NCI-H2227 (cell line): ENCODE measurements around the gene ATXN7L1.

Experiments used
- DNase-seq: peaks from one replicate; lab custom pipeline; 2025; ENCODE audit not compliant: unreplicated experiment; lab: John Stamatoyannopoulos, UW

ATXN7L1 gene

GRCh38 chr7:105680505-105681187 is 195.8 kb downstream of the ATXN7L1 start:
- DNase-seq: no peak

- no peak for DNase-seq
Measured at GRCh38 chr7:105678811-105679495, 197.4 kb downstream of the ATXN7L1 start.

GRCh38 chr7:105677817-105678573 is 198.4 kb downstream of the ATXN7L1 start:
- DNase-seq: no peak

- no peak for DNase-seq
Measured at GRCh38 chr7:105677410-105677730, 199.0 kb downstream of the ATXN7L1 start.

- DNase-seq: peak; percentile 36
Measured at GRCh38 chr7:105675934-105676371, 200.4 kb downstream of the ATXN7L1 start.

GRCh38 chr7:105674200-105674920 is 202.0 kb downstream of the ATXN7L1 start:
- no peak for DNase-seq

- DNase-seq: no peak
Measured at GRCh38 chr7:105673367-105674084, 202.9 kb downstream of the ATXN7L1 start.

- DNase-seq: no peak
Measured at GRCh38 chr7:105672801-105673200, 203.6 kb downstream of the ATXN7L1 start.

GRCh38 chr7:105666324-105666723 is 210.1 kb downstream of the ATXN7L1 start:
- DNase-seq: no peak

GRCh38 chr7:105665684-105666083 is 210.7 kb downstream of the ATXN7L1 start:
- no peak for DNase-seq

GRCh38 chr7:105664816-105665525 is 211.4 kb downstream of the ATXN7L1 start:
- peak; percentile 80 for DNase-seq

GRCh38 chr7:105662998-105663397 is 213.4 kb downstream of the ATXN7L1 start:
- no peak for DNase-seq

GRCh38 chr7:105661625-105662024 is 214.8 kb downstream of the ATXN7L1 start:
- DNase-seq: no peak

GRCh38 chr7:105656922-105657521 is 219.4 kb downstream of the ATXN7L1 start:
- DNase-seq: peak; percentile 66

GRCh38 chr7:105655500-105656380 is 220.7 kb downstream of the ATXN7L1 start:
- peak; percentile 81 for DNase-seq

GRCh38 chr7:105655067-105655466 is 221.3 kb downstream of the ATXN7L1 start:
- DNase-seq: no peak

- DNase-seq: no peak
Measured at GRCh38 chr7:105654095-105654686, 222.2 kb downstream of the ATXN7L1 start.

GRCh38 chr7:105653441-105654005 is 222.9 kb downstream of the ATXN7L1 start:
- DNase-seq: no peak
